Psoas muscle (tissue), 8 donors: Measurements from ENCODE around the gene DYNC1I1. TPM values are rescaled to one million over a fixed set of nuclear protein-coding genes. Genes with fewer than 3 reads are reported as not detected.

Experiments used
- ATAC-seq, 4 donors: fragments of 200-7000 bp; cut with Tn5 transposase; one replicate each; pipeline ENCODE4 v1.9.1; 2020; ENCODE audit warnings: moderate library complexity in 3 of 4, mild to moderate bottlenecking in 2 of 4
- DNase-seq, 2 donors: peaks; one replicate each; pipeline ENCODE4 v3.0.0-alpha.2; 2020
- H3K27ac ChIP-seq: fragments of 200-600 bp; one replicate; pipeline ENCODE4 v1.8.0; 2022
- H3K27me3 ChIP-seq, 3 donors: fragments of 200-600 bp in 1 of 3; one replicate each; pipeline versions ENCODE4 v1.6.1 to v1.8.0; 2013 to 2022; ENCODE audit warnings: low read length in 2 of 3, mild to moderate bottlenecking in 2 of 3, moderate library complexity in 1 of 3; ENCODE audit not compliant: insufficient read depth in 3 of 3
- H3K36me3 ChIP-seq, 2 donors: fragments of 200-600 bp in 1 of 2; one replicate each; pipeline versions ENCODE4 v1.6.1 to v1.8.0; 2013 to 2022; ENCODE audit warnings: low read depth in 1 of 2, mild to moderate bottlenecking in 1 of 2, moderate library complexity in 1 of 2; ENCODE audit not compliant: insufficient read depth in 1 of 2
- H3K4me1 ChIP-seq: fragments of 200-600 bp; one replicate; pipeline ENCODE4 v1.8.0; 2022
- H3K4me3 ChIP-seq: fragments of 200-600 bp; one replicate; pipeline ENCODE4 v1.8.0; 2022; ENCODE audit warnings: mild to moderate bottlenecking
- H3K9me3 ChIP-seq: fragments of 200-600 bp; one replicate; pipeline ENCODE4 v1.8.0; 2022
- CTCF ChIP-seq: fragments of 200-600 bp; IDR thresholded peaks from one replicate; pipeline ENCODE4 v1.8.0; 2022; ENCODE audit warnings: antibody characterized with exemption
- WGBS, 3 donors: extraction: QIAGEN DNeasy Blood & Tissue Kit; methylation state at CpG; one replicate each; pipeline versions ENCODE4 v1.1.6 to v1.1.7; 2013; 5-methylcytosine and 5-hydroxymethylcytosine counted together
- intact Hi-C, 2 donors: fragments of 100-400 bp; cut with DNase I; formaldehyde crosslinking; loops; one replicate each; pipeline versions ENCODE4 v1.11.0 to v1.14.2; 2022
- polyA plus RNA-seq, 3 donors: library from polyadenylated mRNA; stranded (reverse); fragments of 200-250 nt; gene quantifications; one replicate each; pipeline ENCODE4 v1.2.3, GENCODE V29; 2013
- total RNA-seq, 4 donors: library from RNA; stranded (reverse); fragmentation: NEBNext Ultra II Directional in 2 of 4; extraction: Animal tissue kit (Norgen Biotek cat#: 25700) in 2 of 4; gene quantifications; one replicate each; pipeline versions ENCODE4 v1.2.1 to v1.2.4, GENCODE V29; 2021 to 2023
- donor health status: healthy with polysubstance abuse.
- donor health status: DM: no; HTN: no; CAD: no; lungs with moderate emphysema.
- donor health status: Bipolar disorder and iron deficiency.
- donor health status: healthy.
- donor health status: DM: yes; HTN: yes; CAD: no.
- donor health status: DM: no; HTN: no; CAD: no.
- donor health status: DM: no; HTN: no; CAD: no.
- donor health status: DM: yes; HTN: yes; CAD: no.

DYNC1I1 gene
- total and polyA plus RNA-seq, 7 donors = 3.0 to 28.8 (median 6.9) TPM

- TF ChIP-seq CTCF = no peak
- intact Hi-C loops = no loop called here
- no peak for DNase-seq
Observed at GRCh38 chr7:95781961-95782586, 9.7 kb downstream of the DYNC1I1 start.

GRCh38 chr7:95784796-95785195 is 12.4 kb downstream of the DYNC1I1 start:
- H3K27ac ChIP-seq = no peak overlapping the region
- intact Hi-C loops = no loop called here
- TF ChIP-seq CTCF = no peak
- DNase-seq (no peak), ATAC-seq (no peak)
- no peaks in the 10 kb centered on the region for H3K36me3 ChIP-seq
- peaks cover 4% of the 10 kb centered on the region for H3K9me3 ChIP-seq
- no peak overlapping the region for H3K4me3 ChIP-seq
- H3K4me1 ChIP-seq = no peaks in the 10 kb centered on the region
- H3K27me3 ChIP-seq = peaks cover 0 to 2% (median 0%) of the 10 kb centered on the region in 3 donors

More at GRCh38 chr7:95781961-95782586, 9.7 kb downstream of the DYNC1I1 start:
- Histone ChIP-seq H3K27me3 (no peaks in the 10 kb centered on the region), H3K4me3 (no peak overlapping the region), H3K9me3 (peaks cover 4% of the 10 kb centered on the region), H3K36me3 (no peaks in the 10 kb centered on the region), H3K4me1 (no peaks in the 10 kb centered on the region), H3K27ac (no peak overlapping the region)
- ATAC-seq = no peak
- 72 to 81% (median 78%) methylated on average over 3 of the region's 3 CpGs for WGBS, 3 donors

GRCh38 chr7:95788258-95788657 is 15.9 kb downstream of the DYNC1I1 start:
- ATAC-seq = no peak
- no peak for DNase-seq
- intact Hi-C loops = no loop called here
- H3K4me1 ChIP-seq = no peaks in the 10 kb centered on the region
- H3K36me3 ChIP-seq = no peaks in the 10 kb centered on the region
- no peak overlapping the region for H3K27ac ChIP-seq
- no peaks in the 10 kb centered on the region for H3K9me3 ChIP-seq
- no peak for TF ChIP-seq CTCF
- WGBS, 3 donors = 94% methylated on average over 6 of the region's 6 CpGs
- H3K4me3 ChIP-seq = no peak overlapping the region
- H3K27me3 ChIP-seq = peaks cover 0 to 2% (median 0%) of the 10 kb centered on the region in 3 donors

GRCh38 chr7:95788884-95789283 is 16.5 kb downstream of the DYNC1I1 start:
- TF ChIP-seq CTCF = no peak
- Histone ChIP-seq H3K27me3 (peaks cover 0 to 2% (median 0%) of the 10 kb centered on the region in 3 donors), H3K27ac (no peak overlapping the region), H3K36me3 (no peaks in the 10 kb centered on the region), H3K4me3 (no peak overlapping the region), H3K9me3 (no peaks in the 10 kb centered on the region), H3K4me1 (no peaks in the 10 kb centered on the region)
- DNase-seq = no peak
- intact Hi-C loops = no loop called here
- ATAC-seq = no peak
- WGBS, 3 donors = 42 to 48% (median 47%) methylated on average over 2 of the region's 2 CpGs

- 81 to 87% (median 86%) methylated on average over 5 of the region's 5 CpGs for WGBS, 3 donors
Observed at GRCh38 chr7:95793658-95794057, 21.3 kb downstream of the DYNC1I1 start.

More at GRCh38 chr7:95793658-95794057, 21.3 kb downstream of the DYNC1I1 start:
- TF ChIP-seq CTCF = no peak
- Histone ChIP-seq H3K36me3 (no peaks in the 10 kb centered on the region), H3K27ac (no peak overlapping the region), H3K27me3 (no peaks in the 10 kb centered on the region), H3K4me1 (no peaks in the 10 kb centered on the region), H3K4me3 (no peak overlapping the region), H3K9me3 (no peaks in the 10 kb centered on the region)
- intact Hi-C loops = no loop called here
- no peak for DNase-seq
- no peak for ATAC-seq
